HEK293 (cell line): ENCODE results near the gene SLC25A52.

Experiments used
- CTCF ChIA-PET: fragments of 350-600 bp; formaldehyde crosslinking; extraction: SDS; loops from one replicate; lab custom pipeline; 2021; ENCODE audit warnings: antibody characterized with exemption; lab: Yijun Ruan, JAX
- POLR2A ChIA-PET: fragments of 300-600 bp; formaldehyde crosslinking; extraction: SDS; loops from one replicate; lab custom pipeline; 2020; ENCODE audit warnings: antibody characterized with exemption, inconsistent platforms; lab: Yijun Ruan, JAX
- H3K27ac ChIP-seq: fragments of 200-500 bp; sonication (Bioruptor generic); 2 replicates; pipeline ENCODE4 v1.5.1; 2014; ENCODE audit warnings: low read depth, low read length, control low read depth, inconsistent platforms; ENCODE audit errors: extremely low read depth
- H3K36me3 ChIP-seq, 2 experiments: fragments of 200-500 bp in 1 of 2; sonication (Bioruptor generic) in 1 of 2; 1 replicate in 1 of 2; 2 replicates in 1 of 2; pipeline ENCODE4 v1.5.1; 2014 to 2017; ENCODE audit warnings: inconsistent platforms in 2 of 2, low read length in 2 of 2; ENCODE audit not compliant: control insufficient read depth in 2 of 2, insufficient read depth in 1 of 2
- H3K4me1 ChIP-seq: fragments of 200-500 bp; sonication (Bioruptor generic); 2 replicates; pipeline ENCODE4 v1.5.1; 2014; ENCODE audit warnings: mild to moderate bottlenecking, low read length, inconsistent platforms; ENCODE audit not compliant: control insufficient read depth, insufficient read depth
- H3K4me3 ChIP-seq: 2 replicates; pipeline ENCODE4 v1.5.1; 2011; ENCODE audit warnings: low read depth, mild to moderate bottlenecking, control low read depth, low read length, moderate library complexity
- H3K9me3 ChIP-seq: fragments of 200-500 bp; sonication (Bioruptor generic); 2 replicates; pipeline ENCODE4 v1.5.1; 2014; ENCODE audit warnings: low read depth, low read length, inconsistent platforms; ENCODE audit not compliant: control insufficient read depth, insufficient read depth
- ELK4 ChIP-seq: IDR thresholded peaks from 2 replicates; pipeline ENCODE4 v1.6.1; 2011; ENCODE audit warnings: mild to moderate bottlenecking, low read depth, low read length, borderline replicate concordance
- HOXD13 ChIP-seq: sonication (generic); formaldehyde crosslinking; IDR thresholded peaks from 2 replicates; pipeline ENCODE4 v1.8.0; 2022; ENCODE audit warnings: missing genetic modification reagents, borderline replicate concordance
- MYNN ChIP-seq: fragments of 450-650 bp; formaldehyde crosslinking; IDR thresholded peaks from 2 replicates; pipeline ENCODE4 v1.5.1; 2016; ENCODE audit warnings: missing biosample characterization, missing genetic modification characterization, borderline replicate concordance
- PRDM10 ChIP-seq: fragments of 450-650 bp; formaldehyde crosslinking; IDR thresholded peaks from 2 replicates; pipeline ENCODE4 v1.5.1; 2016; ENCODE audit warnings: missing biosample characterization, missing genetic modification characterization
- REST ChIP-seq: fragments of 450-650 bp; formaldehyde crosslinking; IDR thresholded peaks from 2 replicates; pipeline ENCODE4 v1.5.1; 2016; ENCODE audit warnings: missing biosample characterization, missing genetic modification characterization
- SP3 ChIP-seq: fragments of 450-650 bp; formaldehyde crosslinking; IDR thresholded peaks from 2 replicates; pipeline ENCODE4 v1.5.1; 2016; ENCODE audit warnings: missing biosample characterization, missing genetic modification characterization
- ZBTB26 ChIP-seq: fragments of 450-650 bp; formaldehyde crosslinking; optimal IDR thresholded peaks from 2 replicates; pipeline ENCODE3; 2016; ENCODE audit warnings: missing biosample characterization, mild to moderate bottlenecking, missing genetic modification characterization
- ZBTB49 ChIP-seq: fragments of 450-650 bp; formaldehyde crosslinking; IDR thresholded peaks from 2 replicates; pipeline ENCODE4 v1.5.1; 2016; ENCODE audit warnings: missing biosample characterization, missing genetic modification characterization, low read depth
- ZNF112 ChIP-seq: fragments of 450-650 bp; formaldehyde crosslinking; IDR thresholded peaks from 2 replicates; pipeline ENCODE4 v1.5.0; 2017; ENCODE audit warnings: missing biosample characterization, missing genetic modification characterization
- ZNF18 ChIP-seq: fragments of 450-650 bp; formaldehyde crosslinking; IDR thresholded peaks from 2 replicates; pipeline ENCODE4 v1.5.1; 2016; ENCODE audit warnings: missing biosample characterization, missing genetic modification characterization
- ZNF354C ChIP-seq: fragments of 450-650 bp; formaldehyde crosslinking; IDR thresholded peaks from 2 replicates; pipeline ENCODE4 v1.5.1; 2016; ENCODE audit warnings: missing biosample characterization, missing genetic modification characterization, low read depth, borderline replicate concordance
- ZNF433 ChIP-seq: fragments of 450-650 bp; formaldehyde crosslinking; IDR thresholded peaks from 2 replicates; pipeline ENCODE4 v1.5.1; 2016; ENCODE audit warnings: missing biosample characterization, missing genetic modification characterization, low read depth
- ZNF600 ChIP-seq: fragments of 450-650 bp; formaldehyde crosslinking; IDR thresholded peaks from 2 replicates; pipeline ENCODE4 v1.5.1; 2016; ENCODE audit warnings: missing biosample characterization, missing genetic modification characterization
- ZNF629 ChIP-seq: fragments of 450-650 bp; formaldehyde crosslinking; IDR thresholded peaks from 2 replicates; pipeline ENCODE4 v1.5.1; 2017; ENCODE audit warnings: missing biosample characterization, missing genetic modification characterization
- ZNF639 ChIP-seq: fragments of 450-650 bp; formaldehyde crosslinking; IDR thresholded peaks from 2 replicates; pipeline ENCODE4 v1.5.1; 2016; ENCODE audit warnings: missing biosample characterization, missing genetic modification characterization
- ZNF645 ChIP-seq: fragments of 450-650 bp; formaldehyde crosslinking; IDR thresholded peaks from 2 replicates; pipeline ENCODE4; 2016; ENCODE audit warnings: missing biosample characterization, missing genetic modification characterization
- ZNF704 ChIP-seq: fragments of 450-650 bp; formaldehyde crosslinking; IDR thresholded peaks from 2 replicates; pipeline ENCODE4 v1.5.1; 2016; ENCODE audit warnings: missing biosample characterization, missing genetic modification characterization
- ZNF837 ChIP-seq: fragments of 450-650 bp; formaldehyde crosslinking; IDR thresholded peaks from 2 replicates; pipeline ENCODE4 v1.5.1; 2016; ENCODE audit warnings: missing biosample characterization, missing genetic modification characterization

The SLC25A52 gene

GRCh38 chr18:31774962-31775361 is 14.3 kb upstream of the SLC25A52 start (continued):
- TF ChIP-seq REST (tag by site-specific recombination), result no peak
- TF ChIP-seq ZNF704 (tag by site-specific recombination), result no peak
- no peak for TF ChIP-seq ZNF18 (tag by site-specific recombination)
- no peak for TF ChIP-seq ELK4
- no peak for TF ChIP-seq ZNF837
- TF ChIP-seq ZNF645 (tag by site-specific recombination), result no peak
- TF ChIP-seq ZBTB49 (tag by site-specific recombination), result no peak
- no peak for TF ChIP-seq HOXD13 (CRISPR knock-in tag)
- TF ChIP-seq ZNF112 (tag by site-specific recombination), result no peak

GRCh38 chr18:31774477-31774785 is 13.8 kb upstream of the SLC25A52 start:
- no peaks in the 10 kb centered on the region for H3K36me3 ChIP-seq
- no peaks in the 10 kb centered on the region for H3K4me1 ChIP-seq
- POLR2A ChIA-PET, result no interaction called here
- CTCF ChIA-PET, result no interaction called here
- H3K9me3 ChIP-seq, result no peaks in the 10 kb centered on the region
- H3K4me3 ChIP-seq, result no peak overlapping the region
- H3K27ac ChIP-seq, result no peak overlapping the region
- TF ChIP-seq ZNF629 (tag by site-specific recombination) (no peak), ZNF433 (tag by site-specific recombination) (no peak), SP3 (tag by site-specific recombination) (no peak), ZNF639 (tag by site-specific recombination) (no peak), ZNF354C (tag by site-specific recombination) (no peak), MYNN (tag by site-specific recombination) (no peak), ZNF600 (tag by site-specific recombination) (no peak), ZBTB26 (tag by site-specific recombination) (no peak), PRDM10 (tag by site-specific recombination) (no peak), HOXD13 (CRISPR knock-in tag) (no peak)
